Measurements from ENCODE around the gene SASH1.

SASH1 gene

DNA sequence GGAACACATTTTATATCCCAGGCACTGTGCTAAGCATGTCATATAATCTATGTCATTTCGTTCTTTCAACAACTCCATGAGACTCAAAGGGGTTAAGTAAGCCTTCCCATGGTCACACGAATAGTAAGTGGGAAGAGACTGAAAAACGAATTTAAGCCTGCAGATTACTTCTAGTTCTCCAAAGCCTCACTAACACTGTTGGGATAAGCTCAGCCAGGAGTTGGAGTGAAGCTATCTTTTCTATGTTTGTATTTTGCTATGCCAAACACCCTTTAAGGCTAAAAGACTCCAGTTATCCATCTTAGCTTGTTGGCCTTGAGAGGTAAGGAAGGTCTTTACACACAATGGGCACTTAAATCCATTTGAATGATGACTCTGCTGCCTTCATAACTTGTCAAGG lies 256.1 kb downstream of the SASH1 start:
- DNase-seq = no peak

- no peak for DNase-seq
Measured at GRCh38 chr6:148599967-148600426, 257.4 kb downstream of the SASH1 start.

Measured in NCI-H69 (cell line).